ENCODE measurements around the gene NDST4.

DNA sequence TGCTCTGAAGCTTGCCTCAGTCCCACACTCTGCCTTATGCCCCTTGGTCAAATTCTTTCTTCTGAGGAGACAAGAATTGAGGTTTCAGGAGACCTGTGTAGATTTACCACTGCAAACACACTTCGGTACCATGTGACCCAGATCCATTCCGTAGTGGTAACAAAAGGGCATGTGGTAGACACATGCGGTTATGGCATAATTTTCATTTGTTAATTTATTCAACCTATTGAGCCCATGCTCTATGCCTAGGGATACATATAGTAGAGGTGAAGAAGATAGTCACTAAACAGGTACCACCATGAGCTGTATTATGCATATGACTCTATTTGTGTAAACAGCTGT is 190.9 kb downstream of the NDST4 start:
- TF ChIP-seq, protein P1, sequence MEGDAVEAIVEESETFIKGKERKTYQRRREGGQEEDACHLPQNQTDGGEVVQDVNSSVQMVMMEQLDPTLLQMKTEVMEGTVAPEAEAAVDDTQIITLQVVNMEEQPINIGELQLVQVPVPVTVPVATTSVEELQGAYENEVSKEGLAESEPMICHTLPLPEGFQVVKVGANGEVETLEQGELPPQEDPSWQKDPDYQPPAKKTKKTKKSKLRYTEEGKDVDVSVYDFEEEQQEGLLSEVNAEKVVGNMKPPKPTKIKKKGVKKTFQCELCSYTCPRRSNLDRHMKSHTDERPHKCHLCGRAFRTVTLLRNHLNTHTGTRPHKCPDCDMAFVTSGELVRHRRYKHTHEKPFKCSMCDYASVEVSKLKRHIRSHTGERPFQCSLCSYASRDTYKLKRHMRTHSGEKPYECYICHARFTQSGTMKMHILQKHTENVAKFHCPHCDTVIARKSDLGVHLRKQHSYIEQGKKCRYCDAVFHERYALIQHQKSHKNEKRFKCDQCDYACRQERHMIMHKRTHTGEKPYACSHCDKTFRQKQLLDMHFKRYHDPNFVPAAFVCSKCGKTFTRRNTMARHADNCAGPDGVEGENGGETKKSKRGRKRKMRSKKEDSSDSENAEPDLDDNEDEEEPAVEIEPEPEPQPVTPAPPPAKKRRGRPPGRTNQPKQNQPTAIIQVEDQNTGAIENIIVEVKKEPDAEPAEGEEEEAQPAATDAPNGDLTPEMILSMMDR (IDR thresholded peaks at IDR 0.05), result no peak
- no peak for TF ChIP-seq ZFX (IDR thresholded peaks at IDR 0.05; ENCODE audit: borderline replicate concordance)
